Fibroblast of gingiva (primary cell): ENCODE results near the gene PCIF1.
"Not testable (repeated sequence)": the region's sequence is repeated elsewhere in the genome, so short reads cannot be mapped to it uniquely, and the experiment has no call there.

ENCODE experiments used
- DNase-seq: peaks from one replicate; pipeline ENCODE4 v3.0.0-alpha.2; 2011; ENCODE audit warnings: low read depth

The PCIF1 gene

DNA sequence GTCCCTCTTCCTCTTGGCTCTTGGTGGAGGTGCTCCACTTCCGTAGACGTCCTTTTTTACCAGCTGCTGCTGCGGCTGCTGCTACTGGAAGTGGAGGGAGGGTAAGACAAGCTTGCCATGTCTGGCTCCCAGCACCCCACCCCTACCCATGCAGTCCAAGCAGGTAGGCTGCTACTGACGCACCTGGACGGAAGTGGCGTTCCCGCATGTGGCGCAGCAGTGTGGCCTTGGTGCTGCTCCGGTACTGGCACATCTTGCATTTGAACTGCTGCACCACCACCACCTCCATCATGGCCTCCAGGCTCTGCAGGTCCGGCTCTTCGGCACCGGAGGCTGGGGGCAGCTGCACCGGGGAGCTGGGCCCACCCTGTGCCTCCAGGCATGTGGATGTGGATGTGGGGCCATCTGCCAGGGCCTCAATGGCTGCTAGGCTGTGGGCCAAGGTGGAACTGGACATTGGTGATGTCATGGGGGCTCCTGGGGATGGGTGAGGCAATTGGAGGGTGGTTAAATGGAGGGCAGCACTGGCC lies 33.1 kb downstream of the PCIF1 start:
- DNase-seq = no peak

DNA sequence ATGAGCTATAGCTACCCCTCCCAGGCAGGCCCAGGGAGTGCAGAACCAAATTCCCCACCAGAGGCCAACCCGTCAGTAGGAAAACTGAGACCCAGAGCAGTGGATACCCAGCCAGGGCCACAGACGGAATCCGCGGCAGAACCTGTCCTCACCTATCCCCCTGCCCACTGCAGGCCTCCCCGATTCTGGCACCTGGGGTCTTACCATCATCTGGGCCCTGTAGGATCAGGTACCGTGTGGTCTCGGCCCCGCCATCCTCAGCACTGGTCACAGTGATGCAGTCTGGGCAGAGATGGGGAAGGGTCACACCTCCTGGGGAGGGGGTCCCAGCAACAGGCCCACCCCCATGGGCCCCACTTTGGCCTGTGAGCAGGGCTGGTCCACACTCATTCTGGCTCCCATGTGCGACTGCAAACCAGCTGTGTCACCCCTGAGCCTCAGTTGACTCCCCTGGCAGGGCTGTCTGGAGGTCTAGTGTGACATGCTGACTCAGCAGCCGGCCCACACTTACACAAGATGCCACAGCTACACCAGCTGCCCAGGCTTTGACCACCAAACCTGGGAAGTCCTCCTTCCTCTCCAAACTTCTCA lies 33.7 kb downstream of the PCIF1 start:
- DNase-seq = no peak

DNA sequence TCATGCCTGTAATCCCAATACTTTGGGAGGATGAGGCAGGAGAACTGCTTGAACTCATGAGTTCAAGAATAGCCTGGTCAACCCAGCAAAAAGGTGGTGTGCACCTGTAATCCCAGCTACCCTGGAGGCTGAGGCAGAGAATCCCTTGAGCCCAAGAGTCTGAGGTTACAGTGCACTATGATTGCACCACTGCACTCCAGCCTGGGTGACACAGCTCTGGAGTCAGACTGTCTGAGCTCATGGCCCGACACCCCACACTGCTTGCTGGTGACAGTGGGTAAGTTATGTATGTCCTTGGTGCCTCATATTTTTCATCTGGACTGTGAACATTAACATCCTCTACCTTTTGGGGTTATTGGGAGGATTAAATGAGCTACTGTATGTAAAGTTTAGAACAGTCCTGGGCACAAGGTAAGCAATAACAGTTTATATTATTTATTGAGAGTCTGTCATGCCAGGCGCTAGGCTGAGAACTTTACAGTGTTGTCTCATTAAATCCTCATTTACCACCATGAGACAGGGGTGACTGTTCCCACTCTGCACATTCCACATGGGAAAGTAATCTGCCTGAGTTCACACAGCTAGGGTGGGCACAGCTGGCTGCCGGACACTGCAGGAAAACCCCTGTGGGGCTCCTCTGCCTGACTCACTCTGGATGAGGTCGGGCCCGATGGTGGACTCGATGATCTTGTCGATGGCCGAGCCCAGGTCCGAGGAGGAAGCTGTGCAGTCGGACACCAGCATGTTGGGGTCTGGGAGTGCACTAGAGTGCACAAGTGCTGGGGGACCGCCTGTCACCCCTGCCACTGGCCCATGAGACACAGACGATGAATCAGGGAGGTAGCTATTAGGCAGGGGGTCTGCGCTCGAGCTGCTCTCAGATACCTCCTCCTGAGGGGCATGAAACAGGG lies 34.6 kb downstream of the PCIF1 start:
- no peak for DNase-seq

DNA sequence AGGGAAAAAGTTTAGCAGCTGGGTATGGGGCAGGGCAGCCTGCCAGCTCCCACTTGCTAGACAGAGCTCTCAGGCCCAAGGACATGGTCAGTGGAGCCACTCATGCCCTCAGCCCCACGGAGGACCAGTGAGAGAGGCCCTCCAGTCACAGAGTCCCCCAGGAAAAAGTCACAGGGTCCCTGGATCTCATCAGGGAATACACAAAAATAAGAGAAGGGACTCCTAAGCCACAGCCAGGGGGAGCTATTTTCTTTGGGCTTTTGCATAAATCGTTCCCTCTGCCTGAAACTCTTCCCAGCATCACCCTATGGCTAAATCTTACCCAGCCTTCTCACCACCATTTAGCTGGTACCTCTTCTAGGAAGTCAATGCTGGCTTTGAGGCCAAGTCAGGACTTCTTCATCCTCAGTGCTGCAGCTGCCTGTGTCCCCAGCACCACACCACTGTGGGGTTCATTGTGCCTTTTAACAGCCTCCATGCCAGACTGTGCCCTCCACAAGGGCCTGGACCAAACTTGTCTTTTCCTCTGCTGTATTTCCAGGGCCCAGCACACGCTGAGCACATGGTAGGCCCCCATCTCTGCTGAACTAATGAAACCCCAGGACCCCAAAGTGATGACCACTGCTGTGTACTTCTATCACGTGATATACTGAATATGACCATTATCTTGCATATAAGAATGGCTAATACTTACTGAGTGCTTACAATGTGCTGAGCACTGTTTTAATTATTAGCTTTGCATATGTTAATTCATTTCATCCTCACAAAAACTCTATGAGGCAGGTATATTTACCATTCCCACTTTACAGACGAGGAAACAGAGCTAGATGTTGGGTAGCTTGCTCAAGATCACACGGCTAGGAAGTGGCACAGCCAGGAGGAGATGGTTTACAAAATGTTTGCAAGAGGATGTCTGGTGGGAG lies 35.5 kb downstream of the PCIF1 start:
- DNase-seq = peak; percentile 50

DNA sequence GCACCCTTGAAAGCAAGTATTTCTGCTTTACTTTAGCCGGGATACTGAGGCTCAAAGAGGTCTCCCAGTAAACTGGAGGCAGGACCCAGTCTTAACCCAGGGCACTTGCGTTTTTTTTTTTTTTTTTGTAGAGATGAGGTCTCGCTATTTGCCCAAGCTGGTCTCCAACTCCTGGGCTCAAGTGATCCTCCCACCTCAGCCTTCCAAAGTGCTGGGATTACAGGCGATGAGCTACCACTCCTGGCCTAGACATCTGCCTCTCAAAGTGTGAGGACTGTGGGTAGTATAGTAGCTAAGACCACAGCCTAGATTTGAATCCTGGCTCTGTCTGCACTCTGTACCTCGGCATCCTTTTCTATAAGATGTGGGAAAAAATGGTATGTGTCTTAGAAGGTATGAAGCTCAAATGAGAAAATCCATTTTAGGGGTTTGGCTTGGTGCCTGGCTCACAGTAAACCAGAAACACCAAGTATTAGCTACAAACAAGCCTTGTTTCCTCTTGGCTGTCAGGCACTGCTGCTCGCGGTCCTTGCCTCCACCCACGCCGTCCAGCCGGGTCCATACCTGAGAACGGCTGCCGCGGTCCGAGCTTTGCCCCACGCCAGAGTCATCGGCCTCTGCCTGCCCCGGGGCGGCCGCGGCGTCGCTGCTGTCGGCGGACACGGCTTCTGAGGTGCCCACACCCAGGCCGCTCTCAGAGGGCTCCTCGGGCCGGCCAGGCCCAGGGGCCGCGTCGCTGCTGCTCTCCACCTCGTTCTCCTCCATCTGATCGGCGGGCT lies 36.4 kb downstream of the PCIF1 start:
- no peak for DNase-seq

DNA sequence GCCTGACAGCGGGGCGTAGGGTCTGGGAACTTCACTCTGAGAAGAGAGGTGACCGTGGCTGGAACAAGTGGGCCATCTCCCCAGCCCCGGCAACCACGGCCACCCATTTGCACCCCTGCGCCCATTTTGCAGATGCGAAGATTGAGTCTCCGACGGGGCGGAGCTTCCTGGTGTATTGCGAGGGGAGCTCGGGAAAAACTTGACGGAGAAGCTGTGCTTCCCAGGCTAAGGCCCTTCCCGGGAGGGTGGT lies 36.9 kb downstream of the PCIF1 start:
- DNase-seq = no peak

DNA sequence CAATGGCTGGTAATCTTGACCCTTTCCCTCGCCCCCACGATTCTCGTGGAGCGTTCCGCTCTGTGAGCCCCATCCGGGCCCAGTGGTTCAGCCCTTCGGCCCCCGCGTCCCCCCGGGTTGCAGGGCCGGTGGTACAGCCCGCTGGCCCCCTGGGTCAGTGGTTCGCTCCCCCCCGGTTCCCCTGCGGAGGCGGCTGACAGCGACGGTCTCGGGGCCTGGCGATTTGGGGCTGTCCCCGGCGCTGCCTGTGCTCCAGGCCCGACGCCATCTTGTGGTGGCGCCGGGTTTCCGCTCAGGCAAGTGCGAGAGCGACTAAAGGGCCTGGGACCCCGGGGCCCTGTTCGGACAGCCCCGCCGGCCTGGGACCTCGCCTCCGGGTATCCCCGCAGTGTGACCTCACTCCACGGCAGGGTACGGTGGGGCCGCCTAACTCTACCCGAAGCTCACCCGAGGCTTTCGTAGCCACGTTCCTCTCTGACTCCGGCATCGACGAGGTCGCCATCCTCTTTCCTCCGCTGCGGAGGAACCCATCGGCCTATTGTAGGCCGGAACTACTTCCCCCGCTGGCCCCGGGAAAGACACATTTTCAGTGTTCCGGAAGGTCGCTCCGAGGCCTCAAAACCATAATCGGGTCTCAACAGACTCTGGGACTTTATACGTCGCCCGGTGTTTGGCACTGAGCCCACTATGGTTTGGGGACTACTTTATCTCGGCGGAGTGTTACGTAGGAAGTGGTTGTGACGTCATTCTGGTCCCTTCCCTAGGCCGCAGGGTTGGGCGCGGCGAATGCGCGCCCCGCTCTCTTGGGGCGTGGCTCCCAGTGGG lies 37.4 kb downstream of the PCIF1 start, which contains the start of gene ZNF335:
Gene ZNF335, minus strand, starts transcription at position 529 of the 825 bp plus-strand sequence. CDS start 793 bp downstream, outside the sequence.
- DNase-seq = peak; percentile 98

DNA sequence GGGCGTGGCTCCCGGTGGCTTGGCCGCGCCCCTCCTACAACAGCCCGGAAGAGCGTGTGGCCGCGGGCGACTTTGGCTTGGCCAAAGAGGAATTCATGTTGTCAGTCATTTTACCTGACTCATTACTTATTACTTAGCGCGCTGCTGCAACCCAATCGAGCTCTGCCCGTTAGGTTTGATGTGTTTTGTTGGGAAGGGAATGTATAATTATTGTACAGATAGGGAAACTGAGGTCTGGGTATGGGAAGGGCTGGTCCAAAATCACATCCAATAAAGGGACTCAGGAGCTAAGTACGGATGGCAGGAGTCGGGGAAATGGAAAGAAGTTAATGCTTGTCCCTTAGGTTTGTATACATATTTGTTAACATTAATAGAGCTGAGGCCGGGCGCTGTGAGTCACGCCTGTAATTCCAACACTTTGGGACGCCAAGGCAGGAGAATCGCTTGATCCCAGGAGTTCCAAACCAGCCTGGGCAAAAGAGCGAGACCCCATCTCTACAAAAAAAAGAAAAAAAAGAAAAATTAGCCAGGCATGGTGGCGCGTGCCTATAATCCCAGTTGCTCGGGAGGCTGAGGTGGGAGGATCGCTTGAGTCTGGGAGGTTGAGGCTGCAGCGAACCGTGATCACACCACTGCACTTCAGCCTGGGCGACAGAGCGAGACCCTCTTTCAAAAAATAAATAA lies 38.2 kb downstream of the PCIF1 start:
- no peak for DNase-seq

DNA sequence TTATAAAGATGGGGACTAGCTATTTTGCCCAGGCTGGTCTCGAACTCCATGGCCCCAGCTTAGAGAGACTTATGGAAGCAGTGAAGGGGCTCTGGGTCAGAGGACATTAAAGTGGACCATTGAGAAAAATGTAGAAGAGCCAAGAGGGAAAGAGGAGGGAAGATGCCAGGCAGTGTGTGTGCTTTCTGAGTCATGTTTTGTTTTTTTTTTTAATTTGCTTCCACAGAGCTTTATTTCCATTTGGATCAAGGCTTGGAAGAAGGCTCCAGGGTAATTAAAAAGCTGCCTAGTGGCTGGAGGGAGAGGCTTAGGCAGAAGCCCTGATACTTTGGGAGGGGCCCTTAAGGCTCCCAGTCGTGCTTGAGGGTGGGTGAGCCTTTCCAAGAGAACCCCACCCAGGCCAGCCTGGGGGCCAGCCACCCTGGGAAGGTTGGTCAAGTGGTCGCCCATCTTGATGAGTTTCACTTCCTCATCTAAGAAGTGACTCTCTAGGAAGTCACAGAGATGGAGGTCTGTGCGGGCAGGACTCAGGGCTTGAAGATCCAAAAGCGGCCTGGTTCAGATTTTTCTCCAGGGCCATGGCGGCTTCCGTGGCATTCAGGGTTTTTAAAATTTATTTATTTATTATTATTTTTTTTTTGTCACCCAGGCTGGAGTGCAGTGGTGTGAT lies 40.5 kb downstream of the PCIF1 start:
- DNase-seq = no peak

DNA sequence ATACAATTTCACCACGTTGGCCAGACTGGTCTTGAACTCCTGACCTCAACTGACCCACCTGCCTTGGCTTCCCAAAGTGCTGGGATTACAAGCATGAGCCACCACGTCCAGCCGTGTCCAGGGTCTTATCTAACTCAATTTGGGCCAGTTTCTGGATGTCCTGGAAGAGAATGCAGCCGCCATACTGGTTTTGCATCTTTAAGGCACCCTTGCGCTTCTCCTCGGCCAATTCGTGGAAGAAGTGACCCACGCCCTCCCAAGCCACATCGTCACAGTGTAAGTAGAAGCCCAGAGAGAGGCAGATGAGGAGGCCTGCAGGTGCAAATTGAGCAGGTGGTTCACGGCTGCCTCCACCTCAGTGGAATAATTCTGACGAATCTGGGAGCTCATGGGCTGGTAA lies 41.2 kb downstream of the PCIF1 start:
- no peak for DNase-seq

DNA sequence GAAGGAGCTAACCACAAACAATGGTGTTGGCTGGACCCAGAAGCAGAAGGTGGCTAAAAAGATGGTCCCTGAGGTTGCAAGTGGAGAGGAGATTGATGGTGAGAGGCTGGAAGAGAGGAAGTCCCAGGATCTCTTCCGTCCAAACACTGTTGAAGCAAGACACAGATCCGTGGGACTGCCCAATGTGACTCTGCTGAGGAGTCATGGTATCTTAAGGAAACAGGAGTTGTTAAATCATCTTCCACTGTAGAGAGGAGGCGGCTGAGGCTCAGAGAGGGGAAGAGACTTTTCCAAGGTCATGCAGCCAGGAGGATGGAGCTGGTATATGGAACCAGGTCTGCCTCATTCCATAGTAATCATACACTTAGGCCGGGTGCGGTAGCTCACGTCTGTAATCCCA lies 41.6 kb downstream of the PCIF1 start:
- DNase-seq = no peak

DNA sequence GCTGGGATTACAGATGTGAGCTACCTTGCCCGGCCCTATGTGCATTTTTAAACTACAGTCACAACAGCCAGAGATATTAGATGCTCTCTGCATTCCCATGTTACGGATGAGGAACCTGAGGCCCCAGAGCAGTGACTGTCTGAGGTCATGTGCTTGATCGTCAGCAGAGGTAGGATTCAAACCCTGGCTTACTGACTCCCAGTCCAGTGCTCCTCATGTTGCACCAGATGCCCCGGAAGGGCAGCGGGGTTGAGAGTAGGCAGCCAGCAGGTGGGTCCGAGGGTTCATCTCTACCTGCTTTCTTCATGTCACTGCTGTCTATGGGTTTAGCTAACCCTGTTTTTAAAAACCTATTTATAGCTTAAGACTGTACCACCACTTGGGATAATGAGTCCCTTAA lies 46.8 kb downstream of the PCIF1 start:
- DNase-seq = no peak

DNA sequence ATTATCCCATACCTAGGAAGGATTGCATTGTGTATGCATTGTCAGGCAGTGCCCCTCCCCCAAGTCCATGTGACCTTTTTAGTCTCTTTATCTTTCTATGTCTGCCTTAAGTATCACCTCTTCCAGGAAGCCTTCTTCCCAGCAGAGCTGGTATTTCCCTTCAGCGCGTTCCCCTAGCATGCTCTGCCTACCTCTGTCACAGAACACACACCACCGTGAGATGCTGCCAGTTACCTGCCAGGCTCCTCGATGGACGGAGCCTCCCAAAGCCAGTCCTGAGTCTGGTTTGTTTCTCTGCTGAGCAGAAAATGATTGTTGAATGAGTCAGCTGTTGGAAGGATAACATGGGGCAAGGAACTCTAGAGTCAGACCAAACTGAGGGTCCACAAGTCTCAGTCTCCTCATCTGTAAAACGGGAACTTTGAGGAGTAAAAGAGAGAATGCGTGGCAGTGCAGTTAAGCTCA lies 48.8 kb downstream of the PCIF1 start:
- no peak for DNase-seq

DNA sequence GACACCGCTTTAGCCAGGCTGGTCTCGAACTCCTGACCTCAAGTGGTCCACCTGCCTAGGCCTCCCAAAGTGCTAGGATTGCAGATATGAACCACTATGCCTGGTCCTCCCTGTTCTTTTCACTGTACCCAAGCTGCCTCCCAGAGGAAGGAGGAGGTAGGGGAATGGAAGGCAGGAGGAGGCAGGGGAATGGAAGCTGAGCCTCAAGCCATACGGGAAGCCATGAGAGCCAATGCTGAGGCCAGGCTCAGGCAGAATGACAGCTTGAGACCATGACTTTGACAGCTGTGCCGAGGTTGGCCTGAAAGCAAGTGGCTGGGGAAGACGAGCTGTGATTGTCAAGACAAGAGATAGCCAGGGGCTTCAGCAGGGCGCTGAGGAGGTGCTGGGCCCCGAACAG lies 51.1 kb downstream of the PCIF1 start:
- DNase-seq = no peak

DNA sequence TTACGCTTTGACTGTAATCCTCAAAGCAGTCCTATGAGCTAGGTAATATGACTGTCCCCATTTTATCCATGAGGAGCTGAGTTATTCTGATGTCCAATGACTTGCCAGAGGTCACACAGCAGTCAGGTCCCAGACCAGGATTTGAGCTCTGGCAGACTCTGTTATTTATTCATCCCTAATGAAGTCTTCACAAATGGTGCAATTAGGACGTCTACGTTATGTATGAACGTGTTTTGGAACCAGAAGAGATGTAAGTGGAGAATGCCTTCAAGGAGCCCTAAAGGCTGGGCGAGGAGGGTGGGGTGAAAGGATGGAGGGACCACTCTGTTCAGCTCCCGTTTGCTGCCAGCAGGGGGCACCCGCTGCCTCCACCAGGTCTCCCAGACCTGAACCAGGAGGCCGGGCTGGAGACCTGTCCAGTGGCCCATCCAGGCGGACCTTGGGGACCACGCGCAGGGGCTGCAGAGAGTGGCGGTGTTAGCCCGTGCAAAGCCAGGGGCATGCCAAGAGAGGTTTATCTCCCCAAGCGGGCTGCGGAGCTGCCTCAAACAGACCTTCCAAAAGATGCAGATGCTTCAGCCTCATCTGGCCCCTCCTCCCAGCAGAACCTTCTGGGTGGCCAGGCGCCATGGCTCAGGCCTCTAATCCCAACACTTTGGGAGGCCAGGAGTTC lies 52.8 kb downstream of the PCIF1 start:
- DNase-seq = no peak

DNA sequence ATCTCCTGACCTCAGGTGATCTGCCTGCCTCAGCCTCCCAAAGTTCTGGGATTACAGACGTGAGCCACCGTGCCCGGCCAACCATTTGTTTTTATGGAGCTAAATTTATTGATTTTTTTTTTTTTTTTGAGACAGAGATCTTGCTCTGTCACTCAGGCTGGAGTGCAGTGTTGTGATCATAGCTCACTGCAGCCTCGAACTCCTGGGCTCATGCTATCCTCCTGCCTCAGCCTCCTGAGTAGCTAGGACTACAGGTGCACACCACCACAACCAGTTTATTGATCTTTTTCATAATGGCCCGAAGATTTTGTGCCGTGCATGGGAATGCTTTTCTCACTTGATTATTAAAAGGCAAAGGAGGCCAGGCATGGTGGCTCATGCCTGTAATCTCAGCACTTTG lies 54.3 kb downstream of the PCIF1 start:
- not testable (repeated sequence) for DNase-seq

DNA sequence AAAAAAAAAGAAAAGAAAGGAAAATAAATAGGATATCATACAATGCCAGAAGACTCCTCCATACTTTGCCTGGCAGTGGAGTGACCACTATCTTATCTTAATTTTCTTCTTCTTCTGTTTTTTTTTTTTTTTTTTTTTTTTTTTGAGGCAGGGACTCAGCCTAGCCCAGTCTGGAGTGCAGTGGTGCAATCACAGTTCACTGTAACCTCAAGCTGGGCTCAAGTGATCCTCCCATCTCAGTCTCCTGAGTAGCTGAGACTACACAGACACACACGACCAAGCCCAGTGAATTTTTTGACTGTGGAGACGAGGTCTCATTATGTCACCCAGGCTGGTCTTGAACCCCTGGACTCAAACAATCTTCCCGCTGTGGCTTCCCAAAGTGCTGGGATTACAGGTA lies 57.1 kb downstream of the PCIF1 start:
- DNase-seq = no peak

DNA sequence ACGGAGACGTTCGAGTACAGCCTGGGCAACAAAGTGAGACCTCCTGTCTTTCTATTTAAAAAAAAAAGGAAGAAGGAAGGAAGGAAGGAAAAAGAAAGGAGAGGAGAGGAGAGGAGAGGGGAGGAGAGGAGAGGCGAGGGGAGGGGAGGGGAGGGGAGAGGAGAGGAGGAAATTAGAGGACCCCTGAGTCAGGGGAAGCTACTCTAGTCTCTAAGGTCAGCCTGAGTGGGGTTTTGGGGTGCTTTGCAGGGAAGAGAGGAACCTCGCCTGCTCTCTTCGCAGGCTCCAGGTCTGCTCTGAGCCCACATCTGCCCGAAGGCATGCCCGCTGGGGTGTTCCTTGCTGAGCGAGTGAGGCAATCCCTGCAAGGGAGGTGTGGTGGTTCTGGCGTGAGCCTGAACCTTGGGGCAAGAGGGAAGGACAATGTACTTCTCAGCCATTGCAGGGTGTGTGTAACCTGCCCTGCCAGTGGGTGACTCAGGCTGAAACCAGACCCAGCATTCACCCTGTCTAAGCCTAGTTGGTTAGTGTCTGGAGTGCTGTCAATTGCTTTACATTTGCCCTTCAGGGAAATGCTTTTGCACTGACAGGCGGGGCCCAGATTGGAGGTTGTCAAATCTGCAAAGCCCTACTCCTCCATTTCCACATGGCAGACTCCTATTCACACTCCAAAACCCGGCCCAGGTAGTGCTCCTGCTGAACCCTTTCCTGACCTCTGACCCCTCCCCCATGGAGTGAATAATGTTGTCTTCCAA lies 58.9 kb downstream of the PCIF1 start:
- DNase-seq = peak; percentile 44
